Tibial nerve (tissue), 4 donors: ENCODE results near the gene ADGRB3.

Experiments used
- EP300 ChIP-seq, 2 donors: sonication (generic); formaldehyde crosslinking; IDR thresholded peaks; one replicate each; pipeline ENCODE4 v1.6.1; 2017; ENCODE audit warnings: antibody characterized with exemption in 2 of 2, mild to moderate bottlenecking in 1 of 2
- POLR2A ChIP-seq, 2 donors: fragments of 450-650 bp; IDR thresholded peaks; one replicate each; pipeline ENCODE4 v1.6.1; 2017; ENCODE audit warnings: antibody characterized with exemption in 2 of 2, mild to moderate bottlenecking in 2 of 2, moderate library complexity in 2 of 2
- TF ChIP-seq, protein P1 (sequence below), 5 experiments: fragments of 200-600 bp in 3 of 5; fragments of 450-650 bp in 2 of 5; sonication (generic) in 3 of 5; IDR thresholded peaks; one replicate each; pipeline ENCODE4 v1.5.1; 2016 to 2019; ENCODE audit warnings: antibody characterized with exemption in 5 of 5, mild to moderate bottlenecking in 3 of 5, moderate library complexity in 2 of 5

DNA sequence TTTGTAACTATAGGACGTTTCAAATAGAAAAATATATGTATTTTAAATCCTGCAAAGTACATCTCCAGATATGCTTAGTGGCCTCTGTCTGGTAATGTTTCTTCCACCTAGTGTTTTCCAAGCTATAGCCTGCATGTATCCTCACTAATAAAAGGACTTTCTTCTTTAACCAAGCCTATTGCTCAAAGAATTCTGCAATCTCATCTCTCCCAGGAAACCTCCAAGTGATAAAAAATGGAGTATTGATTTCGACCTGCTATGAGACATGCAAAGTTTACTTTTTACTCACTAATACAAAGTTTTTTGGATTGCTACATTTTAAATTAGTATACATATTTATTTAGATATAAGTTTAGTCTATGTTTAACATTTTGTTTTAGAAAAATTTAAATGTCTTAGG lies 23.3 kb downstream of the ADGRB3 start:
- TF ChIP-seq, protein P1, sequence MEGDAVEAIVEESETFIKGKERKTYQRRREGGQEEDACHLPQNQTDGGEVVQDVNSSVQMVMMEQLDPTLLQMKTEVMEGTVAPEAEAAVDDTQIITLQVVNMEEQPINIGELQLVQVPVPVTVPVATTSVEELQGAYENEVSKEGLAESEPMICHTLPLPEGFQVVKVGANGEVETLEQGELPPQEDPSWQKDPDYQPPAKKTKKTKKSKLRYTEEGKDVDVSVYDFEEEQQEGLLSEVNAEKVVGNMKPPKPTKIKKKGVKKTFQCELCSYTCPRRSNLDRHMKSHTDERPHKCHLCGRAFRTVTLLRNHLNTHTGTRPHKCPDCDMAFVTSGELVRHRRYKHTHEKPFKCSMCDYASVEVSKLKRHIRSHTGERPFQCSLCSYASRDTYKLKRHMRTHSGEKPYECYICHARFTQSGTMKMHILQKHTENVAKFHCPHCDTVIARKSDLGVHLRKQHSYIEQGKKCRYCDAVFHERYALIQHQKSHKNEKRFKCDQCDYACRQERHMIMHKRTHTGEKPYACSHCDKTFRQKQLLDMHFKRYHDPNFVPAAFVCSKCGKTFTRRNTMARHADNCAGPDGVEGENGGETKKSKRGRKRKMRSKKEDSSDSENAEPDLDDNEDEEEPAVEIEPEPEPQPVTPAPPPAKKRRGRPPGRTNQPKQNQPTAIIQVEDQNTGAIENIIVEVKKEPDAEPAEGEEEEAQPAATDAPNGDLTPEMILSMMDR (IDR thresholded peaks at IDR 0.05): no peak
- TF ChIP-seq POLR2A (IDR thresholded peaks at IDR 0.05) (no peak), EP300 (IDR thresholded peaks at IDR 0.05) (no peak)
